Thoracic aorta (tissue), 2 donors: ENCODE data around the gene ARHGDIA. TPM values are rescaled to one million over a fixed set of nuclear protein-coding genes. Genes with fewer than 3 reads are reported as not detected.

Source experiments
- ATAC-seq: fragments of 150-250 bp; one replicate; pipeline ENCODE4 v1.8.0; 2017; ENCODE audit warnings: low read depth; ENCODE audit not compliant: insufficient number of reproducible peaks, low FRiP score
- DNase-seq: peaks from one replicate; pipeline ENCODE4 v3.0.0-alpha.2; 2020; ENCODE audit warnings: low spot score
- H3K27ac ChIP-seq, 2 donors: fragments of 200-600 bp; sonication (generic); 1 replicate in 1 of 2; 2 replicates in 1 of 2; pipeline ENCODE4 v1.5.1; 2016; ENCODE audit warnings: mild to moderate bottlenecking in 2 of 2, moderate library complexity in 2 of 2
- H3K27me3 ChIP-seq: fragments of 200-600 bp; sonication (generic); replicated peaks from 2 replicates; pipeline ENCODE4 v1.6.0; 2016; ENCODE audit warnings: mild to moderate bottlenecking; ENCODE audit not compliant: insufficient read depth
- H3K36me3 ChIP-seq: fragments of 200-600 bp; sonication (generic); one replicate; pipeline ENCODE4 v1.5.1; 2016
- H3K4me1 ChIP-seq, 2 donors: fragments of 200-600 bp; sonication (generic); 1 replicate in 1 of 2; 2 replicates in 1 of 2; pipeline versions ENCODE4 v1.5.1 to v1.6.0; 2016; ENCODE audit warnings: low read depth in 2 of 2, mild to moderate bottlenecking in 1 of 2; ENCODE audit not compliant: control insufficient read depth in 1 of 2
- H3K4me3 ChIP-seq: fragments of 200-600 bp; sonication (generic); 2 replicates; pipeline ENCODE4 v1.5.1; 2016; ENCODE audit warnings: mild to moderate bottlenecking
- H3K9me3 ChIP-seq: fragments of 200-600 bp; sonication (generic); 2 replicates; pipeline ENCODE4 v1.5.1; 2016
- total RNA-seq, 2 donors: library from RNA; depleted of rRNA; stranded (reverse); fragments of >200 nt; gene quantifications; one replicate each; pipeline versions ENCODE4 v1.1.0 to v1.2.3, GENCODE V29; 2016
- TF ChIP-seq, protein P1 (sequence below): fragments of 200-600 bp; sonication (generic); IDR thresholded peaks from one replicate; pipeline ENCODE4 v1.5.1; 2019; ENCODE audit warnings: antibody characterized with exemption

The ARHGDIA gene
- total RNA-seq, 2 donors from 2014 or later: 206 to 324 TPM

DNA sequence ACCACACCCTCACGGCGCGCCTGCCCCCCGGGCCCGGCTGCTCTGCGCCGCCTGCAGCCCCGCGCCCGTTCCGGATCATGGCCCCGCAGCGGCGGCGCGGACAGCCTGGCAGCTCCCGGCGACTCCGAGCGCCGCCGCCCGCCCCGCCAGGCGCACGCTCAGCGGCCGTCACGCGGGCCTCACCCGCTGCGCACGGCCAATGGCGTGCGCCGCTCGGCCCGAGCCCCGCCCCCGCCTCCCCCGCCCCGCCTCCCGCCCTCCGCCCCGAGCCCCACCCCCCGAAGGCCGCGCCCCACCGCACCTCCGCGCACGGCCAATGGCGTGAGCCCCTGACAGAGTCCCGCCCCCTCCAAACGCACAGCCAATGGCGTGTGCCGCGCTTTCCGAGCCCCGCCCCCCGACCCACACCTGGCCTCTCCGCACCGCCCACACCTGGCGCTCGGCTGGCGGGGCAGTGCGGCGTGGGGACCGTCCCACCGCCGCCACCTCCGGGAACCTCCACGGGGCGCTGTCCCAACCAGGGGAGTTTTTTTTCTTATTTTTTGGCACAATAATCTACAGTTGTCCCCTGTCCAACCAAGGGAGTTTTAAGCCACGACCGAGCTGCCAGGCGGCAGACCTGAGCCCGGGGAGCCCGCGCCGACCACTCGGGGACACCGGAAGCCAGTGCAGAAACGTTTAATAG, 40.3 kb upstream of the ARHGDIA start, which contains the start of gene PCYT2:
Gene PCYT2, minus strand, starts transcription at position 123 of the 685 bp plus-strand sequence. Its CDS starts 44 bp downstream, at position 79.
- Histone ChIP-seq H3K27ac (peak within 1 kb of the TSS; percentile 66 to 85), H3K36me3 (peaks cover 28% of the 10 kb centered on the region), H3K27me3 (no peaks in the 10 kb centered on the region)

DNA sequence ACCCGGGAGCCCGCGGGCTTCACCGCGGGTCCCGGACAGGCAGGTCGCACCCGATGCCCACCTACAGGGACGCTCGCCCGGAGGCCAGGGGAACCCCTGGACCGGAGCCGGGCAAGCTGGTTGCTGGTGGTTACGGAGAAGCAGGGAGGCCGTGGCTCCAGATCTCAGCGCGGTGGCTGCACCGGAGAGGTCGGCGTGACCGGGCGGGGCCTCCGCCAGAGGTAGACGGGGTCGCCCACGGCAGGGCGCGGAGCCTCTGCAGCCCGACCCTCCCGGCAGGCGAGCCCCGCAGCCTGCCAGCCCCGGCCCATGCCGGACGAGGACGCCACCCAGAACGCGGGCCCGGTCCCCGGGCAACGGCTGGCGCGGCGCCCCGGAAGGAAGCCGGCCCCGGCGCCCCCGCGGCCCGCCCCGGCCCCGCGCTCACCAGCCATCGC, 39.7 kb upstream of the ARHGDIA start:
- DNase-seq (no peak), ATAC-seq (peak; percentile 4)
- TF ChIP-seq, protein P1, sequence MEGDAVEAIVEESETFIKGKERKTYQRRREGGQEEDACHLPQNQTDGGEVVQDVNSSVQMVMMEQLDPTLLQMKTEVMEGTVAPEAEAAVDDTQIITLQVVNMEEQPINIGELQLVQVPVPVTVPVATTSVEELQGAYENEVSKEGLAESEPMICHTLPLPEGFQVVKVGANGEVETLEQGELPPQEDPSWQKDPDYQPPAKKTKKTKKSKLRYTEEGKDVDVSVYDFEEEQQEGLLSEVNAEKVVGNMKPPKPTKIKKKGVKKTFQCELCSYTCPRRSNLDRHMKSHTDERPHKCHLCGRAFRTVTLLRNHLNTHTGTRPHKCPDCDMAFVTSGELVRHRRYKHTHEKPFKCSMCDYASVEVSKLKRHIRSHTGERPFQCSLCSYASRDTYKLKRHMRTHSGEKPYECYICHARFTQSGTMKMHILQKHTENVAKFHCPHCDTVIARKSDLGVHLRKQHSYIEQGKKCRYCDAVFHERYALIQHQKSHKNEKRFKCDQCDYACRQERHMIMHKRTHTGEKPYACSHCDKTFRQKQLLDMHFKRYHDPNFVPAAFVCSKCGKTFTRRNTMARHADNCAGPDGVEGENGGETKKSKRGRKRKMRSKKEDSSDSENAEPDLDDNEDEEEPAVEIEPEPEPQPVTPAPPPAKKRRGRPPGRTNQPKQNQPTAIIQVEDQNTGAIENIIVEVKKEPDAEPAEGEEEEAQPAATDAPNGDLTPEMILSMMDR: no peak
- Histone ChIP-seq H3K4me1 (peaks cover 6 to 13% of the 10 kb centered on the region in 2 donors), H3K9me3 (no peaks in the 10 kb centered on the region), H3K36me3 (peaks cover 28% of the 10 kb centered on the region), H3K27ac (peak overlapping the region in 1 of 2 donors; percentile 19), H3K4me3 (peak overlapping the region; percentile 81), H3K27me3 (no peaks in the 10 kb centered on the region)

More for the DNA sequence above, 40.3 kb upstream of the ARHGDIA start, which contains the start of gene PCYT2:
- TF ChIP-seq, protein P1: no peak
- DNase-seq (peak; percentile 53), ATAC-seq (peak; percentile 86)
- Histone ChIP-seq H3K9me3 (no peaks in the 10 kb centered on the region), H3K4me3 (peak within 1 kb of the TSS; percentile 81), H3K4me1 (peaks cover 6 to 14% of the 10 kb centered on the region in 2 donors)

DNA sequence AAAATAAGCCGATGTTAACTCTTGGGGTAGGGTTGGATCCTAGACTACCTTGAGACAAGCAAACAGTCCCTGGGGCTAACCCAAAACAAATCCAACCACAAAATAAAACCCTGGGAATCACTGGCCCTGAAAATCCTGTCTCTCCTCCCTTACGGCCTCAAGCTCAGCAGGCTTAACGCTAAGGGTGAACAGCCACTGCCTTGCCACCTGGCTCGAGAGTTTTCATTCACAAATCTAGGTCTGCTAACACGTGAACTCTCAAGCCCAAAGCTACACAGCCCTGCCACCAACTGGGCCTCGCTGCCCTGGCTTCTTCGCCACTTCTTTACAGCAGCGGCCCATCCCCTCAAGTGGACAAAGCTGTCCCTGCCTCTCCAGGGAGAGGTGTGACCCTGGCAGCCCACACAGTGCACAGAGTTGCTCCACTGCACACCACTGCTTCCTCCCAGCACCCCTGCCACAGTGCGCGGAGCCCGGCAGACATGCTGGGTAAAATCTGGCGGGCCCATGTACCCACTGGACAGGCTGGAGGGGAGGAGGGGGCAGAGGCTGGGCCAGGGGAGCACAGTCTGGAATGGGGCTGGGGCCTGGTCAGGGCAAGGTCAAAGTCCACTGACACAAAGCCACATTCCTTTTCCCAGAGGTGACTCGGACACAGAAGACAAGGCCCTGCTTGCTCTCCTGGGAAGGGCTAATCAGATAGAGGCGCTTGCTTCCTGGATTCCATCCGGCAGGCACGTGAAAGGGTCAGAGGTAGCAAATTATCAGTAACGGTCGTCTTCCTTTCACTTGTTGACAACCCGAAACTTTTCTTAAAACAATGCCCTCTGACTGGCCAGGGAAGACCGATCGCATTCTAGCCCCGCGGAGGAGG, 39.1 kb upstream of the ARHGDIA start:
- DNase-seq (no peak), ATAC-seq (no peak)
- TF ChIP-seq, protein P1: no peak
- H3K27ac ChIP-seq: peak overlapping the region in 1 of 2 donors; percentile 19
- H3K27me3 ChIP-seq: no peaks in the 10 kb centered on the region
- peaks cover 28% of the 10 kb centered on the region for H3K36me3 ChIP-seq
- H3K9me3 ChIP-seq: no peaks in the 10 kb centered on the region
- H3K4me1 ChIP-seq: peaks cover 6 to 13% of the 10 kb centered on the region in 2 donors
- peak overlapping the region; percentile 81 for H3K4me3 ChIP-seq

DNA sequence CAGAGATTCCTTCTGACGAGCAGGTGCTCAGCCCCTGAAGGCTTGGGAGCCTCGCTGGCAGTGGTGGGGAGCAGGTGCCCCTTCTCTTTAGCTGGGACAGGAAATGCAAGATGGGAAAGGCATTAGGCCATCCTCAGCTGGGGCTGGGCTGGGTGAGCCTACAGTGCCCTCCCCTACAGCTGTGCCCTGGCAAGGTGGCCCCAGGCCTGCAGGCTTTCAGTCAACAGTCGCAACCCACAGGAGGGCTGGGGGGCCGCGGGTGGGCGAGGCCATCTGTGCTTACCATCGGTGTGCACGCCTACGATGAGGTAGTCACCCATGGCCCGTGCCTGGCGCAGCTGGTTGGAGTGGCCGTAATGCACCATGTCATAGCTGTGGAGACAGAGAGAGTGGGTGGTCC, 38.1 kb upstream of the ARHGDIA start:
- ATAC-seq (no peak), DNase-seq (no peak)
- Histone ChIP-seq H3K36me3 (peaks cover 19% of the 10 kb centered on the region), H3K4me3 (no peak overlapping the region), H3K27me3 (no peaks in the 10 kb centered on the region), H3K9me3 (no peaks in the 10 kb centered on the region), H3K4me1 (peaks cover 6 to 13% of the 10 kb centered on the region in 2 donors), H3K27ac (no peak overlapping the region)
- TF ChIP-seq, protein P1: no peak

DNA sequence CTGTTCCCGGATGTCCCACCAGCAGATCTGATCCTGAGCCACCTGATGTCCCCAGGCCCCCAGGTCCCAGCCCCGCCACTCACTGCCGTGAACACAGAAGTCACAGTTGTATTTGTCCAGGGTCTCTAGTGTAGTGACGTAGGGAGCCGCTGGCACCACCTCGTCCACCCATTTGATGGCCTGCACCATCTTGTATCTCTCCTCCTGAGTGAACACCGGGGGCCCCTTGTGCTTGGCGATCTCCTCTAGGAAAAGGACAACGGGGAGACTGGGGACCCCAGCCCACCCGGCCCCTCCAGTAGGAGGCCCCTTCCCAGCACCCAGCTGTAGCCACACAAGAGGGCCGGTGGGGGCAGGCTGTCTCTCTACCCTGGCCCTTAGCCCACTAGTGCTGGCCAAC, 37.7 kb upstream of the ARHGDIA start:
- Histone ChIP-seq H3K27ac (no peak overlapping the region), H3K27me3 (no peaks in the 10 kb centered on the region), H3K4me3 (no peak overlapping the region), H3K9me3 (no peaks in the 10 kb centered on the region), H3K4me1 (peaks cover 6 to 13% of the 10 kb centered on the region in 2 donors), H3K36me3 (peaks cover 15% of the 10 kb centered on the region)
- TF ChIP-seq, protein P1: no peak
- ATAC-seq (no peak), DNase-seq (no peak)
